Type B pancreatic cell (in vitro differentiated cells): Measurements from ENCODE around the gene KRT1. TPM values are rescaled to one million over a fixed set of nuclear protein-coding genes. Genes with fewer than 3 reads are reported as not detected.

Source experiments
- DNase-seq: peaks from one replicate; pipeline ENCODE4 v3.0.0; 2021; ENCODE audit warnings: mixed read lengths; ENCODE audit not compliant: unreplicated experiment; ENCODE audit errors: extremely low spot score
- H3K27ac Mint-ChIP-seq: 2 replicates; pipeline ENCODE4 v1.8.0; 2021; ENCODE audit warnings: mild to moderate bottlenecking, mixed read lengths
- H3K27me3 Mint-ChIP-seq: 2 replicates; pipeline ENCODE4 v1.8.0; 2021; ENCODE audit warnings: mixed read lengths
- H3K36me3 Mint-ChIP-seq: 2 replicates; pipeline ENCODE4 v1.8.0; 2021; ENCODE audit warnings: mixed read lengths
- H3K4me1 Mint-ChIP-seq: one replicate; pipeline ENCODE4 v1.8.0; 2021; ENCODE audit warnings: mixed read lengths; ENCODE audit not compliant: unreplicated experiment
- H3K4me3 Mint-ChIP-seq: 2 replicates; pipeline ENCODE4 v1.8.0; 2021; ENCODE audit warnings: mild to moderate bottlenecking, mixed read lengths
- H3K9me3 Mint-ChIP-seq: 2 replicates; pipeline ENCODE4 v1.8.0; 2021; ENCODE audit warnings: mixed read lengths
- CTCF ChIP-seq: fragments of 200-600 bp; sonication (generic); conservative IDR thresholded peaks from 2 replicates; pipeline ENCODE4 v1.5.0; 2021; ENCODE audit warnings: antibody characterized with exemption, mild to moderate bottlenecking
- total RNA-seq: library from RNA; stranded (reverse); gene quantifications from 2 replicates; pipeline ENCODE4 v1.2.1, GENCODE V29; 2021; ENCODE audit warnings: low replicate concordance

Gene KRT1
- total RNA-seq, 1 donor from 2014 or later = 269 TPM

GRCh38 chr12:52722680-52723079 lies 42.5 kb upstream of the KRT1 start:
- no peak for TF ChIP-seq CTCF
- Mint-ChIP-seq H3K27me3 (peaks cover 38% of the 10 kb centered on the region), H3K9me3 (no peaks in the 10 kb centered on the region)

GRCh38 chr12:52721838-52722470 lies 41.7 kb upstream of the KRT1 start:
- no peaks in the 10 kb centered on the region for H3K36me3 Mint-ChIP-seq
- no peak overlapping the region for H3K4me3 Mint-ChIP-seq
- no peak for TF ChIP-seq CTCF
- no peak for DNase-seq
- H3K27me3 Mint-ChIP-seq = peaks cover 42% of the 10 kb centered on the region
- H3K9me3 Mint-ChIP-seq = no peaks in the 10 kb centered on the region
- H3K4me1 Mint-ChIP-seq = no peaks in the 10 kb centered on the region
- no peak overlapping the region for H3K27ac Mint-ChIP-seq

More at GRCh38 chr12:52722680-52723079, 42.5 kb upstream of the KRT1 start:
- no peak overlapping the region for H3K4me3 Mint-ChIP-seq
- no peaks in the 10 kb centered on the region for H3K4me1 Mint-ChIP-seq
- H3K27ac Mint-ChIP-seq = no peak overlapping the region
- DNase-seq = no peak
- no peaks in the 10 kb centered on the region for H3K36me3 Mint-ChIP-seq

GRCh38 chr12:52720365-52720886 lies 40.2 kb upstream of the KRT1 start:
- no peak for DNase-seq
- no peak overlapping the region for H3K27ac Mint-ChIP-seq
- no peaks in the 10 kb centered on the region for H3K36me3 Mint-ChIP-seq
- H3K27me3 Mint-ChIP-seq = peaks cover 46% of the 10 kb centered on the region
- no peaks in the 10 kb centered on the region for H3K9me3 Mint-ChIP-seq
- no peaks in the 10 kb centered on the region for H3K4me1 Mint-ChIP-seq
- no peak for TF ChIP-seq CTCF
- H3K4me3 Mint-ChIP-seq = no peak overlapping the region

GRCh38 chr12:52716061-52716460 lies 35.9 kb upstream of the KRT1 start:
- peaks cover 3% of the 10 kb centered on the region for H3K4me1 Mint-ChIP-seq
- H3K36me3 Mint-ChIP-seq = no peaks in the 10 kb centered on the region
- H3K27ac Mint-ChIP-seq = no peak overlapping the region
- H3K9me3 Mint-ChIP-seq = no peaks in the 10 kb centered on the region
- H3K27me3 Mint-ChIP-seq = peaks cover 58% of the 10 kb centered on the region
- TF ChIP-seq CTCF = no peak
- no peak overlapping the region for H3K4me3 Mint-ChIP-seq
- no peak for DNase-seq

GRCh38 chr12:52715416-52715815 lies 35.2 kb upstream of the KRT1 start:
- Mint-ChIP-seq H3K36me3 (no peaks in the 10 kb centered on the region), H3K27ac (no peak overlapping the region), H3K4me1 (peaks cover 3% of the 10 kb centered on the region), H3K27me3 (peaks cover 58% of the 10 kb centered on the region), H3K4me3 (no peak overlapping the region), H3K9me3 (no peaks in the 10 kb centered on the region)
- DNase-seq = no peak
- TF ChIP-seq CTCF = no peak
